ENCODE data around the gene BAIAP3.

The BAIAP3 gene

GRCh38 chr16:1300664-1301476, 32.6 kb upstream of the BAIAP3 start:
- DNase-seq (ENCODE audit: low read depth in 3 of 3): peak; percentile 48 to 72 (median 49)

DNA sequence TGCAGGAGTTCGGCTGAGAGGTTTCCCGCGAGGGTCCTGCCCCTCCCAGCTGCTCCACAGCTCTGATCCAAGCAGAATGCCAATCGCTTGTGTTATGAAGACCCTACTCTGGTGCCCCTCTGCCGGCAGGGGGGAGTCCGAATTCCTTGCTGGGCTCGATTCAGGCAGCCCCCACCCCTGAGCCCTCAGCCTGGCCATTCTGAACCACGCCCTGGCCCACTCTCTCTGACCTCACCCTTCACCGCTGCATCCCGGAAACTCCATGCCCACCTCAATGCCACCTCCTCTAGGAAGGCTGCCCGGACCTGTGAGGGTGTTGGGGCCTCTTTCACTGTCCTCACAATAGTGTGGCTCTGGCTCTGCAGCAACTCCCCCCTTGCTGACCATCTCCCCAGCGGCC, 31.9 kb upstream of the BAIAP3 start:
- no peak for DNase-seq (ENCODE audit: low read depth in 3 of 3)

DNA sequence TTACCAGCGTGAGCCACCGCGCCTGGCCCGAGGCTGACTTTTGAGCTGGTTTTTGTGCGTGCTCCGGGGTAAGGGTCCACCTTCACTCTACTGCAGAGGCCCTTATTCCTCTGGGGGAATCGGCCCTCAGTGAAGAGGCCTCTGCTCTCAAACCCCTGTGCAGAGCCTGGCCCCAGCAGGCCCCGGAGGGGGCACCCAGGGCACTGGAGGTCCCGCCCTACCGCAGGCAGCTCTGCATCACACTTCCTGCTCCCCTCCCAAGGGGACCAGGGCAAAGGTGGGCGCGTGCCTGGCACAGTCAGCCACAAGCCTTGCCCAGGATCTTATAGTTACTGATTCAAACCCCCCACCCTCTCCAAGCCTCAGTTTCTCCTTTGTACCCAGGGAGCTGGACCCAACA, 27.6 kb upstream of the BAIAP3 start:
- DNase-seq (ENCODE audit: low read depth in 3 of 3): no peak

DNA sequence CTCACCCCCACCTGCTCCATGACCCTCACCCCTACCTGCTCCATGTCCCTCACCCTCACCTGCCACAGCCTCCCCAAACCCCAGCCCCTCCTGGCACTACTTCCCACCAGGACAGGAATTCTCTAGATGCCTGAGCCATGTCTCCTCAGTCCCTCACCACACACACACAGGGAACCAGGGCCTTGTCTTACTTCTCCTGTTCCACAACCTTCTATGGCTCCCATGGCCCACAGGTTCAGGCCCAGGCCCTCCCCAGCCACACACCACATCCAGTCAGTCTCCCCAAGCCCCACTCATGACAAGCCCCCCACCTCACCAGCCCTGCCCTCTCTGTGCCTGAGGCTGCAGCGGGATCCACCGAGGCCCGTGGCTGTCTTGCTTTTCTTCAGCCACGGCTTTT, 27.1 kb upstream of the BAIAP3 start:
- DNase-seq (ENCODE audit: low read depth in 3 of 3): no peak

GRCh38 chr16:1308036-1308976, 25.1 kb upstream of the BAIAP3 start:
- DNase-seq (ENCODE audit: low read depth in 3 of 3): no peak

- peak; percentile 95 for DNase-seq (ENCODE audit: low read depth in 3 of 3)
Measured at GRCh38 chr16:1308977-1309885, 24.2 kb upstream of the BAIAP3 start, which contains the start of gene UBE2I. Gene UBE2I, plus strand, starts transcription at chr16:1309636. Its CDS starts 4,395 bp downstream, at chr16:1314031.

GRCh38 chr16:1309888-1310831, 23.3 kb upstream of the BAIAP3 start:
- DNase-seq (ENCODE audit: low read depth in 3 of 3): peak in 2 of 3 experiments; percentile 23 to 56

DNA sequence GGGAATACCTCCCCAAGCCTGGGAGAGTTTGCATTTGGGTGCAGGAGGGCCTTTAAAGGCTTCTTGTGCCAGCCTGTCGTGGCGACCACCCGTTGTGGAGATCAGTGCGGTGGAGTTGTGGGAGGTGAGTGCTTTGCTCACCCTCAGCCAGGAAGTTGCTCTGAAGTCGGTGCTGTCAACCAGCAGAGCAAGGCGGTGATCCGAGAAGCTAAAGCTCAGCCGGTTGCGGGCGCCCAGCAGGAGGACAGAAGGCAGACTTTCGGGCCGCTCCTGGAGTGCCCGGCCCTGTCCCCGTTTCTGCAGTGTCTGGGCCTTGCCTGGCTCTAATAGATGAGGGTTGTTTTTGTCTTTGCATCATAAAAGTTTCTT, 22.6 kb upstream of the BAIAP3 start:
- DNase-seq (ENCODE audit: low read depth in 3 of 3): peak in 1 of 3 experiments; percentile 20

GRCh38 chr16:1311212-1311737, 22.2 kb upstream of the BAIAP3 start:
- no peak for DNase-seq (ENCODE audit: low read depth in 3 of 3)

DNA sequence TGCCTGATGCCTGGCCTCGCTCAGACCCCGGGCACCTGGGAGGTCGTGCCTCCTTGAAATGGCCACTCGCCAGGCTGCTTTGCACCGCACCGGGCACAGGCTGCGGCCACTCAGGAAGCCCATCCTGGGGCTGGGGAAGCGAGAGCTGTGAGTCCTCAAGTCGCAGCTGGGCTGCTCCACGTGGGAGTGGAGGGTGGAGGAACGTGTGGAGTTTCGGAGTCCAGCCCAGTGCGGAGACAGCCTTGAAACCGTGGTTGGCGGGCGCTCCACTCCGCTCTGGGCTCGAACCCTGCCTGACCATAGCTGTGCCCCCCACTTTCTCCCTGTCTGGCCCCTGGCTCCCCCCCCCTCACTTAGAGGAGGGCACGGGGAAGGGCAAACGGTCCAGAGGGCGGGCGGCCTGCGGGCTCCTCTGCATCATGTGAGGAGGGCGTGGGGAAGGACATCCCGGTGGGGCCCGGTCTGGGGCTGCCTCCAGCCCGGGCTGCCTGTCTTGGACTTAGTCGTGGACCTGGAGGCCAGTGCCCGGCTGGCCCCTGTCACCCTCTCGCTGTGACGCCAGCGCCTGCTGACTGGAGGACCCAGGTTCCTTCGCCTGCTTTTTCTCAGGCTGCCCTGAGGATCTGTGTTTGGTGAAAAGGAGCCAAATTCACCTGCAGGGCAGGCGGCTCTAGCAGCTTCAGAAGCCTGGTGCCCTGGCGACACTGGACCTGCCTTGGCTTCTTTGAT, 21.5 kb upstream of the BAIAP3 start:
- no peak for DNase-seq (ENCODE audit: low read depth in 3 of 3)

- no peak for DNase-seq (ENCODE audit: low read depth in 3 of 3)
Measured at GRCh38 chr16:1312467-1312816, 21.0 kb upstream of the BAIAP3 start.

- no peak for DNase-seq (ENCODE audit: low read depth in 3 of 3)
Measured at GRCh38 chr16:1312903-1313302, 20.5 kb upstream of the BAIAP3 start.

GRCh38 chr16:1313721-1314369, 19.6 kb upstream of the BAIAP3 start:
- DNase-seq (ENCODE audit: low read depth in 3 of 3): no peak

DNA sequence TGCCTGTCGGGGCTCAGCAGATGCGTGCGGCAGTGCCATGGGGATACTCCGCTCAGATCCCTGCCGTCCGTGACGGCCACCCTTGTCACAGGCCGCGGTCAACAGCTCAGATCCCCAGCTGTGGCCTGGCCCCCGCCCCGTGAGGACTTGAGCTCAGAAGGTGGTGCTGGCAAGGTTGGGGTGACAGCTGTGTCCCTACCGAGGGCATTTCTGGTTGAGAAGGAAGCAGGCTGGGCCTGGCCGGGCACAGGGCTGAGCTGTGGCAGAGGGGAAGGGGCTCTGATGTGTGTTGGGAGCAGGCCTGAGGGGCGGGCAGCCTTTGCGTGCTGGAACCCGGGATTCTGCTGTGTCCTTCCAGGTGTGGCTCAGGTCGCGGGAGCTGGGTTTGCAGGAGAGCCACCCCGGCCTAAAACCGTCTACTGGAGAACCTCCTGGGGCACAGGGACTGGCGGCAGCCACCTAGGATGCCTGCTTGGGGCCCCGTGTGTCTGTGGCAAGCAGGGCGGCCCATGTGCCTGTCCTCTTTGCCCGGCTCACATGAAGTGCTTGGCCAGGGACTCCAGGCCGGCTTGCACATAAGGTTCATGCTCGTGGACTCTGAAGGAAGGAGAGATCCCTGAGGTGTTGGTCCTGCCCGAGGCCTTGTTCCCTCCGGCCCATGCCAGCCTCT, 18.9 kb upstream of the BAIAP3 start:
- DNase-seq (ENCODE audit: low read depth in 3 of 3): no peak

- DNase-seq (ENCODE audit: low read depth in 3 of 3): no peak
Measured at GRCh38 chr16:1315081-1316032, 18.1 kb upstream of the BAIAP3 start.

DNA sequence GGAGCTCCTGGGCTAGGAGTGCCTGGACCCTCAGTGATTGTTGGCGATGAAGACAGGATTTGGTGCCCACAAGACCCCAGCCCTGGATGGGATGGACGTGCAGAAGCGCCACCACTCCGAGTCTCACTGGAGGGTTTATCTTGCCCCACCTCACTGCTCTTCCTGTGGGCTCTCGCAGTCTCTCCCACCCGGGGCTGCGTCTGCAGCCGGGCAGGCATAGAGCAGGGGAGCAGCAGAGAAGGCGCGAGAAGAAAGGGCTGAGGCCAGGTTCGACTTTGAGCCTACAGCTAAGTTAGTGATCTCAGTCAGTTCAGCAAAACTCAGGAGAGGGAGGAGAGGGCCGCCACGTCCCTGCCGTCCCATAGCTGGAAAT, 17.4 kb upstream of the BAIAP3 start:
- no peak for DNase-seq (ENCODE audit: low read depth in 3 of 3)

DNA sequence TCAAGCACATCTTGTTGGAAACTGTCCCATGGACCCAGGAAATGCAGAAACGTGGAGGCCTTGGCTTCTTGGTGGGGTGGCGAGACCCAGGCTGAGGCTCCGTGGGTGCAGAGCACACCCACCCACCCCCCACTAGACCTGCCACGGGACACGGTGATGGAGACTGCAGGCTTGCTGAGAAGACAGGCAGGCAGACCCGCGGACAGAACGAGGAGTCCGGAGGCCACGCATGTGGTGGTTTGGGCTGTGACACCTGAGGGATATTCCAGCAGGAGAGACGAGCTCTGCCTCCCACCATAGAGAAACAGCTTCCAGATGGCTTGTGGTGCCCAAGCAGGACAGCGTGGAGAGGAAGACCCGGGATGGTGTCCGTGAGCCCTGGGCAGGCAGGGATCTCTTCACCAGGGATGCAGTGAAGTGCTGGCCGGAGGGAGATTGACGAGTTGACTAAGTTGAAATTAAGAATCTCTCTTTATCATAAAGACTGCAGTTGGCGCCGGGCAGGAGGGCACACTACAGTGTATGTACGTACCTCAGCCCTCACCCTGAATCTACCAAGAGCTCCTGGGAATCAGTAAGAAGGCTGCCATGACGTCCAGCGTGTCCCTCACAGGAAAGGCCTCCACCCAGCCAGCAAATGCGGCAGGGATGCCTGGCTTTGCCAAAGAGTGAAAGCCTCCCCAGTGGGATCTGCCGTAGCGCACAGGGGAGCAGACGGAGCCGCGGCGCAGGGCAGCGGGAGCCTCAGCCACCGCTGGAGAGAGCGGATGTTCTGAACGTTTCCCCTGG, 15.8 kb upstream of the BAIAP3 start:
- DNase-seq (ENCODE audit: low read depth in 3 of 3): no peak
